ENCODE measurements around the gene DCTD. TPM values are rescaled to one million over a fixed set of nuclear protein-coding genes. Genes with fewer than 3 reads are reported as not detected.

The DCTD gene
- total and polyA plus RNA-seq, 2 donors (not counting 1 experiment from before 2014, with no cell fraction given) = 88.8 to 182 TPM

DNA sequence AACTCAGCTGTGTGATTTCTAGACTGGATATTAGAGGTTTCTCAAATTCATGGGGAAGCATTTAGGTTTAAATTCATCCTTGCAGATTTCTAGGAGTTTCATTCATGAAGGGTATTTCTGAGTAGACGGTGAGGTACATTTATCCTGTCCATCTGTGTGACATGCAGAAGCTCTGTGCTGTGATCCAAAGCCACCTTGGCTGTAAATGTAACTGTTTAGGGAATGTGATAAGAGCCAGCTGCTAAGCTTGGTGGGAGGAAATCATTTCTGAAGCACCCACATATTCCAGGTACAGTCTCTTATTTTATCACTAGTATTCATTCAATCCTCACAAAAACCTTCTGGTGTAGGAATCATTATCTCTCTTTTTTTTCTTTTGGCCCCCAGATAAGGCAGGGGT, 8.7 kb upstream of the DCTD start:
- Histone ChIP-seq H3K27me3 (ENCODE audit: control insufficient read depth, insufficient read depth, low read length) (no peaks in the 10 kb centered on the region), H3K9ac (ENCODE audit: insufficient read depth, low read length) (no peak overlapping the region), H2AFZ (ENCODE audit: low read length) (no peak overlapping the region), H3K27ac (ENCODE audit: insufficient read depth, low read length) (no peak overlapping the region), H3K4me3 (replicated peaks in 1 of 4; ENCODE audit: control extremely low read depth in 1 of 4, insufficient read depth in 1 of 4, low read depth in 3 of 4, low read length in 4 of 4) (no peak overlapping the region), H3K4me2 (ENCODE audit: extremely low read depth, insufficient read depth, low read length) (no peak overlapping the region), H4K20me1 (ENCODE audit: control insufficient read depth, extremely low read depth, insufficient read depth, low read length) (no peaks in the 10 kb centered on the region), H3K79me2 (ENCODE audit: control insufficient read depth, insufficient read depth, low read length) (no peaks in the 10 kb centered on the region), H3K9me3 (ENCODE audit: control insufficient read depth, insufficient read depth, low read depth, low read length) (no peaks in the 10 kb centered on the region), H3K4me1 (ENCODE audit: control insufficient read depth, extremely low read depth, insufficient read depth, low read length) (peaks cover 10% of the 10 kb centered on the region), H3K36me3 (ENCODE audit: control insufficient read depth, insufficient read depth, low read length) (no peaks in the 10 kb centered on the region)
- no peak for DNase-seq (ENCODE audit: low read depth in 2 of 2)
- TF ChIP-seq, protein P1, sequence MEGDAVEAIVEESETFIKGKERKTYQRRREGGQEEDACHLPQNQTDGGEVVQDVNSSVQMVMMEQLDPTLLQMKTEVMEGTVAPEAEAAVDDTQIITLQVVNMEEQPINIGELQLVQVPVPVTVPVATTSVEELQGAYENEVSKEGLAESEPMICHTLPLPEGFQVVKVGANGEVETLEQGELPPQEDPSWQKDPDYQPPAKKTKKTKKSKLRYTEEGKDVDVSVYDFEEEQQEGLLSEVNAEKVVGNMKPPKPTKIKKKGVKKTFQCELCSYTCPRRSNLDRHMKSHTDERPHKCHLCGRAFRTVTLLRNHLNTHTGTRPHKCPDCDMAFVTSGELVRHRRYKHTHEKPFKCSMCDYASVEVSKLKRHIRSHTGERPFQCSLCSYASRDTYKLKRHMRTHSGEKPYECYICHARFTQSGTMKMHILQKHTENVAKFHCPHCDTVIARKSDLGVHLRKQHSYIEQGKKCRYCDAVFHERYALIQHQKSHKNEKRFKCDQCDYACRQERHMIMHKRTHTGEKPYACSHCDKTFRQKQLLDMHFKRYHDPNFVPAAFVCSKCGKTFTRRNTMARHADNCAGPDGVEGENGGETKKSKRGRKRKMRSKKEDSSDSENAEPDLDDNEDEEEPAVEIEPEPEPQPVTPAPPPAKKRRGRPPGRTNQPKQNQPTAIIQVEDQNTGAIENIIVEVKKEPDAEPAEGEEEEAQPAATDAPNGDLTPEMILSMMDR (conservative IDR thresholded peaks at IDR 0.05 in 1 of 2, IDR thresholded peaks at IDR 0.05 in 1 of 2; ENCODE audit: low read depth in 1 of 2, low read length in 2 of 2) = no peak
- TF ChIP-seq EZH2 (IDR thresholded peaks at IDR 0.05; ENCODE audit: low read length, missing control alignments) = no peak

DNA sequence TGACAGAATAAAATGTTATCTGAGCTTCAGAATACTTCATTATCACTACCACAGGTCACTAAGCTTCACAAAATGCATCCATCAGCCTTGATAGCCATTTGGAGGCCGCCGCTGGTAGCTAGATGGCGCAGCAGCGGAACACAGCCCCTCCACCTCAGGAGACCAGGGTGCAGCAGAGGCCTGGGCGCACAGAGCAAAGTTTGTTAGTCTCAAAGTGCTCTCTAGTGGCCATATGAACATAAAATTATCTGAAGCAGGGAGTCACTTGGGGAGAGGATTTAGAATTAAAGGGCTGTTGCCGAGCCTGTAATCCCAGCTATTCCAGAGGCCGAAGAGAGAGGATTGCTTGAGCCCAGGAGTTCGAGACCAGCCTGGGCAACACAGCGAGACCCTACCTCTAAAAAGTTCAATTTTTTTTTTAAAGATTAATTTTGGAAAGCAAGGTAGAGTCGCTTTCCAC, 8.1 kb upstream of the DCTD start:
- Histone ChIP-seq H3K36me3 (ENCODE audit: control insufficient read depth, insufficient read depth, low read length) (no peaks in the 10 kb centered on the region), H3K27me3 (ENCODE audit: control insufficient read depth, insufficient read depth, low read length) (no peaks in the 10 kb centered on the region), H4K20me1 (ENCODE audit: control insufficient read depth, extremely low read depth, insufficient read depth, low read length) (no peaks in the 10 kb centered on the region), H2AFZ (ENCODE audit: low read length) (no peak overlapping the region), H3K4me1 (ENCODE audit: control insufficient read depth, extremely low read depth, insufficient read depth, low read length) (peaks cover 10% of the 10 kb centered on the region), H3K4me3 (replicated peaks in 1 of 4; ENCODE audit: control extremely low read depth in 1 of 4, insufficient read depth in 1 of 4, low read depth in 3 of 4, low read length in 4 of 4) (no peak overlapping the region), H3K4me2 (ENCODE audit: extremely low read depth, insufficient read depth, low read length) (no peak overlapping the region), H3K27ac (ENCODE audit: insufficient read depth, low read length) (no peak overlapping the region), H3K79me2 (ENCODE audit: control insufficient read depth, insufficient read depth, low read length) (no peaks in the 10 kb centered on the region), H3K9ac (ENCODE audit: insufficient read depth, low read length) (no peak overlapping the region), H3K9me3 (ENCODE audit: control insufficient read depth, insufficient read depth, low read depth, low read length) (no peaks in the 10 kb centered on the region)
- no peak for TF ChIP-seq EZH2 (IDR thresholded peaks at IDR 0.05; ENCODE audit: low read length, missing control alignments)
- TF ChIP-seq, protein P1 (conservative IDR thresholded peaks at IDR 0.05 in 1 of 2, IDR thresholded peaks at IDR 0.05 in 1 of 2; ENCODE audit: low read depth in 1 of 2, low read length in 2 of 2) = peak; percentile 39 to 61
- peak; percentile 82 to 84 for DNase-seq (ENCODE audit: low read depth in 2 of 2)

DNA sequence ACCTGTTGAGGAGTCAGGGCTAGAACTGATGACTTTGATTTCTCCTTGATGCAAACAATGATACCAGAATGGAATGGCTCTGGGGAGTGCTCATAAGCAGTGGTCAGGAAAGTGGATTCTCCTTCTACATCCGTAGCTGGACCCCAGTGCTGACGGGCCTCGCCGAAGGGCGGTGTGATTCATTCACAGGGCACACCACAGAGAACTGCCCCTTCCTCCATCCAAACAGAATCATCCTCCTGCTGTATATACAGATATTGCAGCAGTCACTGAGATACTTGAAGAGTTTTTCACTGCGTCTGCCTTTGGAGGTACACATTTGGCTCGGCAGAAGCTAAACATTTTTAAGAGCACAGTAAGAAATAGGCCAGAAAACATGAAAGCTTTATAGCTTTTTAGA, 7.3 kb upstream of the DCTD start:
- DNase-seq (ENCODE audit: low read depth in 2 of 2) = peak; percentile 45 to 77
- TF ChIP-seq, protein P1 (conservative IDR thresholded peaks at IDR 0.05 in 1 of 2, IDR thresholded peaks at IDR 0.05 in 1 of 2; ENCODE audit: low read depth in 1 of 2, low read length in 2 of 2) = no peak
- no peak for TF ChIP-seq EZH2 (IDR thresholded peaks at IDR 0.05; ENCODE audit: low read length, missing control alignments)
- H3K27ac ChIP-seq (ENCODE audit: insufficient read depth, low read length) = no peak overlapping the region
- H2AFZ ChIP-seq (ENCODE audit: low read length) = no peak overlapping the region
- H3K79me2 ChIP-seq (ENCODE audit: control insufficient read depth, insufficient read depth, low read length) = no peaks in the 10 kb centered on the region
- peaks cover 6% of the 10 kb centered on the region for H3K4me1 ChIP-seq (ENCODE audit: control insufficient read depth, extremely low read depth, insufficient read depth, low read length)
- no peak overlapping the region for H3K4me3 ChIP-seq (replicated peaks in 1 of 4; ENCODE audit: control extremely low read depth in 1 of 4, insufficient read depth in 1 of 4, low read depth in 3 of 4, low read length in 4 of 4)
- H3K4me2 ChIP-seq (ENCODE audit: extremely low read depth, insufficient read depth, low read length) = no peak overlapping the region
- H3K9me3 ChIP-seq (ENCODE audit: control insufficient read depth, insufficient read depth, low read depth, low read length) = no peaks in the 10 kb centered on the region
- H4K20me1 ChIP-seq (ENCODE audit: control insufficient read depth, extremely low read depth, insufficient read depth, low read length) = no peaks in the 10 kb centered on the region
- H3K9ac ChIP-seq (ENCODE audit: insufficient read depth, low read length) = no peak overlapping the region
- no peaks in the 10 kb centered on the region for H3K36me3 ChIP-seq (ENCODE audit: control insufficient read depth, insufficient read depth, low read length)
- H3K27me3 ChIP-seq (ENCODE audit: control insufficient read depth, insufficient read depth, low read length) = no peaks in the 10 kb centered on the region

All from fibroblast of lung (primary cell).